GM19035 (cell line): ENCODE measurements around the gene LINGO3.
A peak's percentile ranks its signal among the peaks of the same experiment; 100 is the strongest.

Experiments
- ATAC-seq: cut with Tn5 transposase; IDR thresholded peaks from one replicate; pipeline ENCODE4 v1.9.1; 2021; ENCODE audit not compliant: unreplicated experiment

The LINGO3 gene

DNA sequence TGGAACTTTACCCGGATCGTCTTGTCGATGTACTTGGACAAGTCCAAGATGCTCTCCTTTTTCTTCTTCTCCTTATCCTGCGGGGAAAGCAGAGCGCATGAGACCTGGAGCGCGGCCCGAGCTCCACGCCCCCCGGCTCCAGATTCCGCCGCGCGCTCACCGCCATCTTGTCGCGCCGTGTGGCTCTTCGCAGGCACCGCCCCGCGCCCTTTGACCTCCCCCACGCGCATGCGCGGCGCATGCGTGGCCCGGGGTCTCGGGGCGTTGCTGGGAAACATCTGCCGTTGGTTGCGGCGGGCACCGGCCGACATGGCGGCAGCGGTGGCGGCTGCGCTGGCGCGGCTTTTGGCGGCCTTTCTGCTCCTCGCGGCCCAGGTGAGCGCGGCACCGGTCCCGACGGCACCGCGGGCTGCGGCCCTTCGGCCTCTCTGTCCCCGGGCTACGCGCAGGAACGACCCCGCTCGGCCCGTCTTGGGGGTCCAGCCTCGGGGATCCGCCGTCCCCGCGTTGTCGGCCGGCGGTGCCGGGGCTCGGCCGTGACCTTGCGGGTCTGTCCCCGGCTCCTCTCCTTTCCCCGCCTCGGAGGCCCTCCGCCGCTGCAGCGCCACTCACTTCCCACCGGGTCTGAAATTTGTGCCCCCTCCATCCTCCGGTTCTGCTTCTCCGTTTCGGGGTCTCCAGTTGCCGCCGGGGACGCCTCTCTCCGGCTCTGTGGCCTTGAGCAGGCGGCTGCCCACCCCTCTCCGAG lies 20.6 kb upstream of the LINGO3 start, which contains the start of the genes LSM7 and SPPL2B:
TSS of gene LSM7 (minus strand) at position 186 of the 748 bp plus-strand sequence. CDS start at position 166, 20 bp downstream.
TSS of gene SPPL2B (plus strand) at position 284 of the 748 bp plus-strand sequence. CDS start at position 310, 26 bp downstream.
- peak; percentile 76 for ATAC-seq

- ATAC-seq, result peak; percentile 37
Measured at GRCh38 chr19:2327773-2328400, 19.9 kb upstream of the LINGO3 start.

GRCh38 chr19:2326699-2327360 lies 18.9 kb upstream of the LINGO3 start:
- no peak for ATAC-seq

DNA sequence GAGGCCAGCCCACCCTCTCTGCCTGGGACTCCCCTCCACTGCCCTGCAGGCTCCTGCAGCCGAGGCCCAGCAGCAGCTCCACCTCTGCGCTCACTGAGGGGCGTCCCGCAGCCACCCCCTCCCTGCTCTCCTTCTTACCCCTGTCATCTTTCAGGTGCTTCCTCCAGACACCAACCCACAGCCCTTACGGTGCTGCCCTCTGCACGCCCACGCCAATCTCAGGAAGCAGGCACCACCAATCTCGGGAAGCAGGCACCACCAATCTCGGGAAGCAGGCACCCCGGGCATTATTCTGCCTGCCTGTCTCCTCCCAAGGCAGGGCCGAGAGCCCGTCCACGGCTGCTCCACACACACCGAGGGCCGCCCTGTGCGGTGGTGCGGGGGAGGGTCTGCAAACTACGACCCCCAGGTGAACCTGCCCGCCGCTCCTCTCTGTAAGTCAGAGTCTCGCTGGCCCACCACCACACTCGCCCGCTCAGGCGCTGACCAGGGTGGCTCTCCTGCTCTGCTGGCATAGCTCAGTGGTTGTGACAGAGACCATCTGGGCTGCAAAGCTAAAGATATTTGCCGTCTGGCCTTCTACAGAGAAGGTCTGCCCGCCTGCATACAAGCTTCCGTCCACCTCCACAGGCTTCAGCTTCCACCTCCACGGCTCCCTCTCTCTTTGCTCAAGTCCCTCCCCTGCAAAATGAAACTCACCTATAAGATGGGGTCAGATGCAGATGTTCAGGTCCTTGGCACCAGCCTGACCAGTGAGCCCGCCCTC lies 17.5 kb upstream of the LINGO3 start:
- ATAC-seq, result no peak

DNA sequence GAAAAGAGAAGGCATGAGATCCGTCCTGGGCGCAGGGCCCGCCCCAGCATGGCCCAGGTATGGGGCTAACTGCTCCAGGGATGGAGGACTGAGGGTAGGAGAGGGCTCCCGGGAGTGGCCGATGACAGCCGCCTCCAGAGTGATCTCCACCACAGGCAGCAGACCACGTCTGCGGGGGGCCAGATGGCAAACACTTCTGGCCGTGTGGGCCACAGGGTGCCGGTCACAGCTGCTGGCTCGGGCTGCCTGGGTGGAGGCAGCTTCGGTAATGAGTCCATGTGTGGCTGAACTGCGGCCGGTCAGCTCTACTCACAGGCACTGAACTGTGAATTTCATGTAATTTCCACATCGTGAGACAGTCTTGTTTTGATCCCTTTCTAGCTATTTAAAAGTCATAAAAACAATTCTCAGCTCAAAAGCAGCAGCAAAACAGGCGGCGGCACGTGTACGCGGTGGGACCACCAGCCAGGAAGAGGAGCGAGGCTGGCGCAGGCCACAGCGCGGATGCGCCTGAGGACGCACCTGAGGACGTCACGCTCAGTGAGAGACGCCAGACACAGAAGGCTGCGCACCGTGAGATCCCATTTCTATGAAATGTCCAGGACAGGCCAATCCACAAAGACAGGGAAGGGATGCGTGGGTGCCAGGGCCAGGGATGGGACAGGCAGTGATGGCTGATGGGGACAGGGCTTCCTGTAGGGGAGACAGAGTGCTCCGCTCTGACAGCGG lies 16.4 kb upstream of the LINGO3 start:
- no peak for ATAC-seq

- no peak for ATAC-seq
Measured at GRCh38 chr19:2323707-2324106, 15.8 kb upstream of the LINGO3 start.

DNA sequence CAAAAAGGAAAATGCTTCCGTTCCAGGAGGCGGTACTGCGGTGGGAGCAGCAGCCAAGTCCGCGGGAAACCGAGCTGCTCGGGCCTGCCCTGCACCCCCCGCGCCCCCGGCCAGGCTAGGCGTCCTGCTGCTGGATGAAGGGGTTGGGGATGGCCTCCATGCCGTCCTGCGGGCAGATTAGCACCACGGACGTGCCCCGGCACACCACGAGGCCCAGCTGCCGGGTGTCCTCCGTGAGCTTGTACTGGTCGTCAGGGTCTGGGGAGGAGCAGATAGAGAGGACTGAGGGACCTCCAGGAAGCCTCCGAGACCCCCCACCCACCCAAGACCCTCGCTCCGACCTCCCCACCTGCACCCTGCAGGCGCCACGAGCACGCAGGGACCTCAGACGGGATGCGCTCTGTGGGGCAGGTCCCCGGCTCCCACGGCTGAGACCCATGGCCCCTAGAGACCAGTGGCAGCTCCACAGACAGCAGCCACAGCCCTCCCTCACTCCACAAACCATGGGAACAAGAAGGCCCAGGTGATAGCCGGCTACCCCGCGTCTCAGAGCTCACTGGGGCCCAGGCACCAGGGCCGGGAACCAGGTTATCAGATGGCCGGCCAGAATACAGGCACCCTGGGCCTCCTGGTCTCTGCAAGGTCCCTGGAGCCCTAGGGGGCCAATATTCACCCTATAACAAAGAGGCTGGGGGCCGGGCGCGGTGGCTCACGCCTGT lies 13.8 kb upstream of the LINGO3 start:
- no peak for ATAC-seq

GRCh38 chr19:2320939-2321338 lies 13.0 kb upstream of the LINGO3 start:
- no peak for ATAC-seq

DNA sequence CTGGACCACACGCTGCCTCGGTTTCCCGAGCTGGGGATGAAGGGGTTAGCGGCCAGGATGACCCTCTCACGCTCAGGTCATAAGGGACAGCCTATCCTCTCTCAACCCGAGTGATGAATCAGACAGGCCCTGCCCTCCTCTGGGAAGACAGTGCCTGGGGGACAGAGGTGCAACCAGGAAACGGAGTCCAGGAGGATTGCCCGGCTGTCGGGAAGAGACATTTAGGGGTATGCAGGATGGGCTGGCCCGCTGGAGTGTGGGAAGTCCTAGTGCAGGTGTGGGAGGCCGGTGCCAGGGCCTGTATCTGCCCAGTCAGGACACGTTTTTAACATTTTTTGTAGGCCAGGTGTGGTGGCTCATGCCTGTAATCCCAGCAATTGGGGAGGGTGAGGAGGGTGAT lies 12.1 kb upstream of the LINGO3 start:
- no peak for ATAC-seq

- ATAC-seq, result no peak
Measured at GRCh38 chr19:2319551-2319950, 11.6 kb upstream of the LINGO3 start.

GRCh38 chr19:2318923-2319322 lies 11.0 kb upstream of the LINGO3 start:
- ATAC-seq, result no peak

- no peak for ATAC-seq
Measured at GRCh38 chr19:2317756-2318155, 9.8 kb upstream of the LINGO3 start.

- ATAC-seq, result no peak
Measured at GRCh38 chr19:2317300-2317699, 9.3 kb upstream of the LINGO3 start.

GRCh38 chr19:2315818-2316353 lies 7.9 kb upstream of the LINGO3 start:
- no peak for ATAC-seq

DNA sequence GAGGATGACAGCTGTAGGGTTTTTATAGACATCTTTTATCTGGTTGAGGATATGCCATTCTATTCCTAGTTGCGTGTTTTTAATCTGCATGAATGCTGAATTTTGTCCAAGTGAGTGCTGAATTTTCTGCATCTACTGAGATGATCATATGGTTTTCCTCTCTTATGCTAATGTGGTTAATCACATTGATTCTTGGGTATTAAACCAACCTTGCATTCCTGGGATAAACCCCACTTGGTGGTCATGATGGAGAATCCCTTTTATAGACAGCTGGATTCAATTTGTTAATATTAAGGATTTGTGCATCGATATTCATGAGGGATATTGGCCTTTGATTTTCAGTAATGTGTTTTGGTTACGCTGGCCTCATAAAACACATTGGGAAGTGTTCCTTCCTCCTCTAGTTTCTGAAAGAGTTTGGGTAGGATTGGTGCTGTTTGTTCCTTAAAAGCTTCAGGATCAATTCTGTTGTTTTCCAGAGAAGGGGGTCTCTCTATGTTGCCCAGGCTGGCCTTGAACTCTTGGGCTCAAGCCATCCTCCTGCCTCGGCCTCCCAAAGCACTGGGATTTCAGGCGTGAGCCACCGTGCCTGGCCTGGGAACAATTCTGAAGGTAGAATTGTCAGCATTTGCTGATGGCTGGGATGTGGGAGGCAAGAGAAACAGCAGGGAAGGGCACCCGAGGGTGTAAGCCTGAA lies 7.3 kb upstream of the LINGO3 start:
- ATAC-seq, result no peak

GRCh38 chr19:2312820-2313501 lies 5.0 kb upstream of the LINGO3 start:
- no peak for ATAC-seq

GRCh38 chr19:2311093-2311492 lies 3.1 kb upstream of the LINGO3 start:
- no peak for ATAC-seq

- ATAC-seq, result no peak
Measured at GRCh38 chr19:2309734-2310362, 1.9 kb upstream of the LINGO3 start.
